ENCODE measurements around the gene ZBED6.
"Not testable (repeated sequence)": the region's sequence is repeated elsewhere in the genome, so short reads cannot be mapped to it uniquely, and the experiment has no call there.

The ZBED6 gene

DNA sequence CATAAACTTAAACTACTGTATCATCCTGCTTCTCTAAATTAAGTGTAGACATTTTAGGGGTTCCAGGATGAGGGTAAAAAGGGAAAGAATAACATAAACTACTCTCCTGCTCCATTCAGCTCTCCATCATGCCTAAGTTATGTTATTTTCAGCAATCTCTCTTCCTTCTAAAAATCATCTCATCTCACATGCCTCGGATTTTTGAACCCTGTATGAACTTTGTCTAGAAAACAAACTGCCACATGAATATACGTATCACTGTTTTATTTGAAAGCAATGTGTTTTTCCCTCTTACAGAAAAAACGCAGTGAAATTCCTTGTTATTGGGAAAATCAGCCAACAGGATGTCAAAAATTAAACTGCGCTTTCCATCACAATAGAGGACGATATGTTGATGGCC, 32.6 kb downstream of the ZBED6 start:
- DNase-seq (ENCODE audit: low read depth in 1 of 2, low spot score in 1 of 2): no peak
- H3K27me3 ChIP-seq (ENCODE audit: insufficient read depth, poor library complexity, severe bottlenecking): no peaks in the 10 kb centered on the region
- H3K4me3 ChIP-seq (replicated peaks; ENCODE audit: insufficient read depth, low read length): no peak overlapping the region
- no peak for TF ChIP-seq SPI1 (IDR thresholded peaks at IDR 0.05; ENCODE audit: borderline replicate concordance, low read depth)
- TF ChIP-seq, protein P1, sequence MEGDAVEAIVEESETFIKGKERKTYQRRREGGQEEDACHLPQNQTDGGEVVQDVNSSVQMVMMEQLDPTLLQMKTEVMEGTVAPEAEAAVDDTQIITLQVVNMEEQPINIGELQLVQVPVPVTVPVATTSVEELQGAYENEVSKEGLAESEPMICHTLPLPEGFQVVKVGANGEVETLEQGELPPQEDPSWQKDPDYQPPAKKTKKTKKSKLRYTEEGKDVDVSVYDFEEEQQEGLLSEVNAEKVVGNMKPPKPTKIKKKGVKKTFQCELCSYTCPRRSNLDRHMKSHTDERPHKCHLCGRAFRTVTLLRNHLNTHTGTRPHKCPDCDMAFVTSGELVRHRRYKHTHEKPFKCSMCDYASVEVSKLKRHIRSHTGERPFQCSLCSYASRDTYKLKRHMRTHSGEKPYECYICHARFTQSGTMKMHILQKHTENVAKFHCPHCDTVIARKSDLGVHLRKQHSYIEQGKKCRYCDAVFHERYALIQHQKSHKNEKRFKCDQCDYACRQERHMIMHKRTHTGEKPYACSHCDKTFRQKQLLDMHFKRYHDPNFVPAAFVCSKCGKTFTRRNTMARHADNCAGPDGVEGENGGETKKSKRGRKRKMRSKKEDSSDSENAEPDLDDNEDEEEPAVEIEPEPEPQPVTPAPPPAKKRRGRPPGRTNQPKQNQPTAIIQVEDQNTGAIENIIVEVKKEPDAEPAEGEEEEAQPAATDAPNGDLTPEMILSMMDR (IDR thresholded peaks at IDR 0.05; ENCODE audit: insufficient read depth, low read length): no peak
- TF ChIP-seq POLR2AphosphoS5 (IDR thresholded peaks at IDR 0.05; ENCODE audit: low read depth): no peak
- TF ChIP-seq, protein P2, sequence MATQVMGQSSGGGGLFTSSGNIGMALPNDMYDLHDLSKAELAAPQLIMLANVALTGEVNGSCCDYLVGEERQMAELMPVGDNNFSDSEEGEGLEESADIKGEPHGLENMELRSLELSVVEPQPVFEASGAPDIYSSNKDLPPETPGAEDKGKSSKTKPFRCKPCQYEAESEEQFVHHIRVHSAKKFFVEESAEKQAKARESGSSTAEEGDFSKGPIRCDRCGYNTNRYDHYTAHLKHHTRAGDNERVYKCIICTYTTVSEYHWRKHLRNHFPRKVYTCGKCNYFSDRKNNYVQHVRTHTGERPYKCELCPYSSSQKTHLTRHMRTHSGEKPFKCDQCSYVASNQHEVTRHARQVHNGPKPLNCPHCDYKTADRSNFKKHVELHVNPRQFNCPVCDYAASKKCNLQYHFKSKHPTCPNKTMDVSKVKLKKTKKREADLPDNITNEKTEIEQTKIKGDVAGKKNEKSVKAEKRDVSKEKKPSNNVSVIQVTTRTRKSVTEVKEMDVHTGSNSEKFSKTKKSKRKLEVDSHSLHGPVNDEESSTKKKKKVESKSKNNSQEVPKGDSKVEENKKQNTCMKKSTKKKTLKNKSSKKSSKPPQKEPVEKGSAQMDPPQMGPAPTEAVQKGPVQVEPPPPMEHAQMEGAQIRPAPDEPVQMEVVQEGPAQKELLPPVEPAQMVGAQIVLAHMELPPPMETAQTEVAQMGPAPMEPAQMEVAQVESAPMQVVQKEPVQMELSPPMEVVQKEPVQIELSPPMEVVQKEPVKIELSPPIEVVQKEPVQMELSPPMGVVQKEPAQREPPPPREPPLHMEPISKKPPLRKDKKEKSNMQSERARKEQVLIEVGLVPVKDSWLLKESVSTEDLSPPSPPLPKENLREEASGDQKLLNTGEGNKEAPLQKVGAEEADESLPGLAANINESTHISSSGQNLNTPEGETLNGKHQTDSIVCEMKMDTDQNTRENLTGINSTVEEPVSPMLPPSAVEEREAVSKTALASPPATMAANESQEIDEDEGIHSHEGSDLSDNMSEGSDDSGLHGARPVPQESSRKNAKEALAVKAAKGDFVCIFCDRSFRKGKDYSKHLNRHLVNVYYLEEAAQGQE (IDR thresholded peaks at IDR 0.05; ENCODE audit: insufficient replicate concordance, low read depth): no peak
- TF ChIP-seq GABPA (IDR thresholded peaks at IDR 0.05; ENCODE audit: low read depth): no peak
- no peak overlapping the region for H3K27ac ChIP-seq (replicated peaks)

DNA sequence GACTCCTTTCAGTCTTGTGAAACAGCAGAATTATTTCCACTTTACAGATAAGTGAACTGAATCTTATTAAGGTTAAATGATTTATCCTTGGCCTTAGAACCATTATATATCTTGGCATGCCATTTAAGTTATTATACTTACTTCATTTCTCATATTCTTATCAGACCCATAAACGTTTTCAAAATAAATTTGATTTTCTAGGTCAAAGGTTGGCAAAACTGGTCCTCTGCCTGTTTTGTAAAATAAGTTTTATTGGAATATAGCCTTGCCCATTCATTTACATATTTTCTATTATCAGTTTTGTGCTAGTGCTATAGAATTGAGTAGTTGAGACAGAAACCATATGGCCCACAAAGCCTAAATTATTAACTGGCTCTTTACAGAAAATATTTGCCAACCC, 33.1 kb downstream of the ZBED6 start:
- H3K27ac ChIP-seq (replicated peaks): no peak overlapping the region
- H3K27me3 ChIP-seq (ENCODE audit: insufficient read depth, poor library complexity, severe bottlenecking): no peaks in the 10 kb centered on the region
- no peak for DNase-seq (ENCODE audit: low read depth in 1 of 2, low spot score in 1 of 2)
- H3K4me3 ChIP-seq (replicated peaks; ENCODE audit: insufficient read depth, low read length): no peak overlapping the region
- TF ChIP-seq GABPA (IDR thresholded peaks at IDR 0.05; ENCODE audit: low read depth) (no peak), SPI1 (IDR thresholded peaks at IDR 0.05; ENCODE audit: borderline replicate concordance, low read depth) (no peak), POLR2AphosphoS5 (IDR thresholded peaks at IDR 0.05; ENCODE audit: low read depth) (no peak)
- TF ChIP-seq, protein P2 (IDR thresholded peaks at IDR 0.05; ENCODE audit: insufficient replicate concordance, low read depth): no peak
- TF ChIP-seq, protein P1 (IDR thresholded peaks at IDR 0.05; ENCODE audit: insufficient read depth, low read length): no peak

DNA sequence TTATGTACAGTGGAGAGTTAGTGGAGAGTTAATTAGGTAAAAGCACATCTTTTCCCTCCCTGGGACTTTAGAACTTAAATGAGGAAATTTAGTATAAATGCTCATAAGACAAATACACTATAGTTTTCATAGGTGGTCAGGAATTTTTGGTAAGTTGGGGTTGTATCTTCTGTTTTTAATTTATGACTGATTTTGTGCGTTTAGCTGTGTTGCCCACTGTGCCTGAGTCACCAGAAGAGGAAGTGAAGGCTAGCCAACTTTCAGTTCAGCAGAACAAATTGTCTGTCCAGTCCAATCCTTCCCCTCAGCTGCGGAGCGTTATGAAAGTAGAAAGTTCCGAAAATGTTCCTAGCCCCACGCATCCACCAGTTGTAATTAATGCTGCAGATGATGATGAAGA, 33.8 kb downstream of the ZBED6 start:
- H3K4me3 ChIP-seq (replicated peaks; ENCODE audit: insufficient read depth, low read length); H3K27ac ChIP-seq (replicated peaks); H3K27me3 ChIP-seq (ENCODE audit: insufficient read depth, poor library complexity, severe bottlenecking); DNase-seq (ENCODE audit: low read depth in 1 of 2, low spot score in 1 of 2): not testable (repeated sequence)
- peak; percentile 45; the same call in 1 of the 2 replicates for TF ChIP-seq SPI1 (IDR thresholded peaks at IDR 0.05; ENCODE audit: borderline replicate concordance, low read depth)

- no peak overlapping the region for H3K4me3 ChIP-seq (replicated peaks; ENCODE audit: insufficient read depth, low read length)
- H3K27ac ChIP-seq (replicated peaks): no peak overlapping the region
- TF ChIP-seq, protein P1 (IDR thresholded peaks at IDR 0.05; ENCODE audit: insufficient read depth, low read length): no peak
- TF ChIP-seq, protein P2 (IDR thresholded peaks at IDR 0.05; ENCODE audit: insufficient replicate concordance, low read depth): no peak
- TF ChIP-seq POLR2AphosphoS5 (IDR thresholded peaks at IDR 0.05; ENCODE audit: low read depth) (no peak), GABPA (IDR thresholded peaks at IDR 0.05; ENCODE audit: low read depth) (no peak), SPI1 (IDR thresholded peaks at IDR 0.05; ENCODE audit: borderline replicate concordance, low read depth) (no peak)
- H3K27me3 ChIP-seq (ENCODE audit: insufficient read depth, poor library complexity, severe bottlenecking): no peaks in the 10 kb centered on the region
- no peak for DNase-seq (ENCODE audit: low read depth in 1 of 2, low spot score in 1 of 2)
Measured at GRCh38 chr1:203835476-203835875, 40.1 kb downstream of the ZBED6 start.

Data from HL-60 (cell line).